Cerebellar nuclear complex (tissue), 1 donor: Measurements from ENCODE around the gene GTF2F2.
"Not testable (repeated sequence)": the region's sequence is repeated elsewhere in the genome, so short reads cannot be mapped to it uniquely, and the experiment has no call there.

Source experiments
- DNase-seq, 2 experiments: peaks; one replicate each; lab custom pipeline; 2025; lab: John Stamatoyannopoulos, UW

GTF2F2 gene

GRCh38 chr13:45178349-45179162 lies 58.2 kb downstream of the GTF2F2 start:
- no peak for DNase-seq

GRCh38 chr13:45179428-45179827 lies 59.1 kb downstream of the GTF2F2 start:
- no peak for DNase-seq

GRCh38 chr13:45180303-45180702 lies 60.0 kb downstream of the GTF2F2 start:
- DNase-seq, result no peak

GRCh38 chr13:45180713-45181601 lies 60.6 kb downstream of the GTF2F2 start:
- DNase-seq, result no peak

- DNase-seq, result no peak
Observed at GRCh38 chr13:45184693-45185092, 64.4 kb downstream of the GTF2F2 start.

GRCh38 chr13:45185286-45185685 lies 65.0 kb downstream of the GTF2F2 start:
- no peak for DNase-seq

- not testable (repeated sequence) for DNase-seq
Observed at GRCh38 chr13:45189077-45189476, 68.8 kb downstream of the GTF2F2 start.

- not testable (repeated sequence) for DNase-seq
Observed at GRCh38 chr13:45189511-45189910, 69.2 kb downstream of the GTF2F2 start.

GRCh38 chr13:45191874-45192273 lies 71.6 kb downstream of the GTF2F2 start:
- DNase-seq, result no peak

- no peak for DNase-seq
Observed at GRCh38 chr13:45194081-45194939, 74.0 kb downstream of the GTF2F2 start.

- DNase-seq, result no peak
Observed at GRCh38 chr13:45195421-45195820, 75.1 kb downstream of the GTF2F2 start.

GRCh38 chr13:45196096-45196495 lies 75.8 kb downstream of the GTF2F2 start:
- no peak for DNase-seq

GRCh38 chr13:45196622-45197021 lies 76.3 kb downstream of the GTF2F2 start:
- DNase-seq, result no peak

GRCh38 chr13:45198041-45198440 lies 77.7 kb downstream of the GTF2F2 start:
- no peak for DNase-seq

- DNase-seq, result no peak
Observed at GRCh38 chr13:45198924-45199323, 78.6 kb downstream of the GTF2F2 start.

GRCh38 chr13:45199711-45200110 lies 79.4 kb downstream of the GTF2F2 start:
- DNase-seq, result no peak

GRCh38 chr13:45200701-45201232 lies 80.5 kb downstream of the GTF2F2 start, which contains the start of gene KCTD4:
Gene KCTD4 (minus strand): TSS chr13:45201045. CDS start chr13:45194567, 6,478 bp downstream.
- DNase-seq, result no peak

GRCh38 chr13:45205124-45205523 lies 84.8 kb downstream of the GTF2F2 start:
- no peak for DNase-seq

- no peak for DNase-seq
Observed at GRCh38 chr13:45206340-45206739, 86.0 kb downstream of the GTF2F2 start.

- no peak for DNase-seq
Observed at GRCh38 chr13:45207319-45207718, 87.0 kb downstream of the GTF2F2 start.

GRCh38 chr13:45208132-45208531 lies 87.8 kb downstream of the GTF2F2 start:
- no peak for DNase-seq

- no peak for DNase-seq
Observed at GRCh38 chr13:45209229-45209628, 88.9 kb downstream of the GTF2F2 start.
